ENCODE measurements around the gene MND1.
"Not testable (repeated sequence)": the region's sequence is repeated elsewhere in the genome, so short reads cannot be mapped to it uniquely, and the experiment has no call there.

The MND1 gene

DNA sequence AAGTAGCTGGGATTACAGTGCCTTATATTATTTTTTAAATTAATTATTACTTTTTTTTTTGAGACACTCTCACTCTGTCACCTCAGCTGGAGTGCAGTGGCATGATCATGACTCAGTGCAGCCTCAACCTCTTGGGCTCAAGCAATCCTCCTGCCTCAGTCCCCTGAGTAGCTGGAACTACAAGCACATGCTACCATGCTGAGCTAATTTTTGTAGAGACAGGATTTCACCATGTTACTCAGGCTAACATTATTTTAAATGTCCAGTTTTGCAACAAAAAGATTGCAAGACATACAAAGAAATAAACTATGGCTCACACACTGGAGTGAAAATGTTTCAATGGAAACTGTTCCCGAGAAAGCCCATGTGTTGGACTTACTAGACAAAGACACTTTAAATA, 59.2 kb downstream of the MND1 start:
- no peak for DNase-seq (ENCODE audit: low read depth)

DNA sequence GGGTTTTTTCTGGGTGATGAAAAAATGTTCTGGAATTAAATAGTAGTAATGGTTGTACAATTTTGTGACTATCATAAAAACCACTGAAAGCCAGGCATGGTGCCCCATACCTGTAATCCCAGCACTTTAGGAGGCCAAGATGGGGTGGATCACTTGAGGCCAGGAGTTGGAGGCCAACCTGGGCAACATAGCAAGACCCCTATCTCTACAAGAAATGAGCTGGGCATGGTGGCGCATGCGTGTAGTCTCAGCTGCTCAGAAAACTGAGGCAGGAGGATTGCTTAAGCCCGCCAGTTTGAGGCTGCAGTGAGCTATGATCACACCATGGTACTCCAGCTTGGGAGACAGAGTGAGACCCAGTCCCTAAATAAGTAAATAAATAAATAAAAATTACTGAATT, 63.4 kb downstream of the MND1 start:
- no peak for DNase-seq (ENCODE audit: low read depth)

DNA sequence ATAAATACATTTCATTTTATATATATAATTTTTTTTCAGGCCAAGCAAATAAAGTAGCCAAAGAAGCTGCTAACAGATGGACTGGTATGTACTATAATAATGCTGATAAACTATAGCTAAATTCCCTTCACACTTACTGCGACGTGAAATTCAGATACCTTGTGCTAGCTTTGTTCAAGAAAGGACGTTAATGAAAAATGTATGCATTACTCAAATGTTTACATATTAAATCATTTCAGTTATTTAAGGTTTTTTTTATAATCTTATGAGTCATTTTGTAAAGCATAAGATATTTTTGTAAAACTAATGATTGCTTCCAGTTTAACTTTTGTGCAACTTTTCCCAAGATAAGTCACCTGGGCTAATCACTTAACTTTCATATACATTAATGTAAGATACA, 64.4 kb downstream of the MND1 start:
- DNase-seq (ENCODE audit: low read depth), result no peak

DNA sequence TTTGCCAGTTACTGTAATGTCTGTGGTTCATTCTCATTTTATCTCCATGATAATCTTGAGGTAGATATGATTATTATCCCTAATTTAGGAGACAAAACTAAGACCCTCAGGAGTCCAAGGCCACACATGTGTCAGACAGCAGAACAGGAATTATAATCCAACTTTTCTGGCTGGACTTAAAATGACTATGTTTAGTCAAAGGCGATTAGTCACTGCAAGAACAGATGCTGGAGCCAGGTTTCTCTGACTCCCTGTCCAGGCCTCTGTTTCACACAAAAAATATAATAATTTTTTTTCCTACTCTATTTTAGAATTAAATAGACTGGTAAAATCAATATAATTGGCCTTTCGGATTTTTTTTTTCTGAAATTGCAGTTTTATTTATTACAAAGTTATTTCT, 64.9 kb downstream of the MND1 start:
- DNase-seq (ENCODE audit: low read depth), result no peak

DNA sequence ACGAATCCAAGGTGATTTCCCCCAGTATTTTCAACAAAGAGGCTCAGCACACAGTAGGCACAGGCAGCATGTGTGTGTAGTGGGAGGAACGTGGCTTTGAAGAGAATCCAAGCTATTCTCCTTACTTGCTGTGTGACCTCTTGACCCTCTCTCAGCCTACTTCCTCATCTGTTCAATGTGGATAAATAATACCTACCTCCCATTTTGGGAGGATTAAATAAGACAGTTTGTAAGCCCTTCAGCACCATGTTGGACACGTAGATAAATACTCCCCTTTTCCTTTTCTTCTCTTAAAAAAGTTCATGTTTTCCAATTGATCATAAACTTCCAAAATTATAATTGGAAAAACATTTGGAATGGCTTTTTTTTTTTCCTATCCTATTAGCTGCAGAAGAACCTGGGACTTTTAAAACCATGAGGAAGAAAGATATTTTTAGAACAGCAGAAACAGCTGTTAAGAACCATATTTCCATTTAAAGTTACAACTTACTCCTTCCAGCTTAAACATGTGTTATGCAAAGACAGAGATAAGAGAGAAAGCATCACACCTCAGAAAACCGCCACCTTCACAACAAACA, 65.5 kb downstream of the MND1 start:
- no peak for DNase-seq (ENCODE audit: low read depth)

DNA sequence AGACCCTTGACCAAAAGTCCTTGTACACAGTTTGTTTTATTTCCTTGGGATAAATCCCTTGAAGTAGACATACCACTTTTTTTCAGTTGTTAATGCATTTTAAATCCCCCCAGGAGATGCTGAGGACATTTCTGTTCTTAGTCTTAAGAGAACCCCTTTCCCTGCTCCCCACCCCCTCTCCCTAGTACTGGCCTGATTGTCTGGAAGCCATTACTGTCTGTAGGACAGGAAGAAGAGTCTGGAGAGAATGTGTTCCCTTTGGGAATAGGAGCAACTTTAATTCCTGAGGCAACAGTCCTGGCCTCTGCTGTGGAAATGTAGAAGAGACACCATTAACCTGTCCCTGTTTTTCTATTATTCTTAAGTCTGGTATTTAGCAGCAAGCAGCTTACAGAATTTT, 69.4 kb downstream of the MND1 start:
- no peak for DNase-seq (ENCODE audit: low read depth)

DNA sequence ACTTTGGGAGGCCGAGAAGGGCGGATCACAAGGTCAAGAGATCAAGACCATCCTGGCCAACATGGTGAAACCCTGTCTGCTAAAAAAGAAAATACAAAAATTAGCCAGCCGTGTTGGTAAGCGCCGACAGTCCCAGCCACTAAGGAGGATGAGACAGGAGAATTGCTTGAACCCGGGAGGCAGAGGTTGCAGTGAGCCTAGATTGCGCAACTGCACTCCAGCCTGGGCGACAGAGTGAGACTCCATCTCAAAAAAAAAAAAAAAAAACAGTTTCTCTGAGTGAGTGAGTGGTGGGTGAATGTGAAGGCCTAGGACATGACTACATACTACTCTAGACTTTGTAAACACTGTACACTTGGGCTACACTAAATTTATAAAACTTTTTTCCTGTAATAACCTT, 72.0 kb downstream of the MND1 start:
- not testable (repeated sequence) for DNase-seq (ENCODE audit: low read depth)

DNA sequence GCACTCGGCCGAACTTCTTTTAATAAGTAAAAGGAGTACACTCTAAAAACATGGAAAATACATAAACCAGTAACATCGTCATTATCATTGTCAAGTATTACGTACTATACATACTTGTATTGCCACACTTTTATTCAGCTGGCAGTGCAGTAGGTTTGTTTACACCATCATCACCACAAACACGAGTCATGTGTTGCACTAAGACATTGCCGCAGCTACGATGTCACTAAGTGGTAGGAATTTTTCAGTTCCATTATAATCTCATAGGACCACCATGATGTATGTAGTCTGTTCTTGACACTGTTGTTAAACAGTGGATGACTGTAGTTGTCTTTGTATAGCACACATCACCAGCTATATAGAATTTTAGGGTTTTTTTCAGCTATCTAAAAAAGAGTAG, 73.6 kb downstream of the MND1 start:
- no peak for DNase-seq (ENCODE audit: low read depth)

DNA sequence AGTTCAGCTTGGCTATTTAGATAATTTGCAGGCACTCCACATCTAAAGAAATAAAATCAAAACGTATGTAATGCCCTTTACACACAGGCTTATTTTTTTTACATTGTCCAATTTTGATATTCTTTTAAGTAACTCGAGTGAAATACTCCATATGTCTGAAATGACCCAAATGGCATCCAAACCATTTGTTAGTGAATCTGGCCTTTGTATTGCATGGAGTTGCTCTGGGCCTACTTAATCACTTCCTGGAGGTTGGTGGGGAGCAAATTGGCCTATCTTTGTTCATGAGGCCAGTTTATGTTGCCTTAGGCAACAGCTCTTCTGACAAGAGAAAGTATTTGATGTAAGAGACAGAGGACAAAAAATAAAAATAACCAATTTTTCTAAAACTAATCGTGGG, 74.1 kb downstream of the MND1 start:
- DNase-seq (ENCODE audit: low read depth), result no peak

DNA sequence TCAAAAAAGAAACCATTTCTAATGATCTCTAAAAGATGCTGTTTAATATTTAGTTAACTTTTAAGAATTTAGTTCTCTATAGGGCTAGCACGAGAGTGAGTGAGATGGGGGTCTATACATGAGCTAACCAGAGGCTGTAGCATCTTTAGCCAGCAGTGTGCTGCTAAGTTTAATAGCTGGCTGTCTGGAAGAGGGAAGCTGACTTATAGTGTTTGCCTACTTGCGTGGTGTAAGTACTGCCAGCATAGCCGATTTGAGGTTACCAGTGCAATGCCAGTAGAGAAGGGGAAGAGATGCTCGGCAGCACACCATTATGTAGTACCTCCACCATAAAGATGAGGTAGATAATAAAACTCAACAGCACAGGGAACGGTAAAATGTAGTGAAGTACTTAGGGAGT, 74.5 kb downstream of the MND1 start:
- no peak for DNase-seq (ENCODE audit: low read depth)

DNA sequence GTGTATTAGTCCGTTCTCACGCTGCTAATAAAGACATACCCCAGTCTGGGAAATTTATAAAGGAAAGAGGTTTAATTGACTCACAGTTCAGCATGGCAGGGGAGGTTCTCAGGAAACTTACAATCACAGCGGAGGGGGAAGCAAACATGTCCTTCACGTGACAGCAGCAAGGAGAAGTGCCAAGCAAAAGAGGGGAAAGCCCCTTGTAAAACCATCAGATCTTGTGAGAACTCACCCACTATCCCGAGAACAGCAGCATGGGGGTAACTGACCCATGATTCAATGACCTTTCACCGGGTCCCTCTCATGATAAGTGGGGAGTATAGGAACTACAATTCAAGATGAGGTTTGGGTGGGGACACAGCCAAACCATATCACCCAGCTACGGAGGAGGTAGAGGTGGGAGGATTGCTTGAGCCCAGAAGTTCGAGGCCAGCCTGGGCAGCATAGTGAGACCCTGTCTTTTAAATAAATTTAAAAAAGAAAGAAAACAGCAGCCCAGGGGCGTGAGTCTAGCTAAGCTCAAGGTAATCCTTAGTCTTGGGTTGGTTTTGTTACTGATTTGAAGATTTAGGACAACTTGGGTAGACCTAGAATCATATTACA, 75.3 kb downstream of the MND1 start:
- DNase-seq (ENCODE audit: low read depth), result no peak

DNA sequence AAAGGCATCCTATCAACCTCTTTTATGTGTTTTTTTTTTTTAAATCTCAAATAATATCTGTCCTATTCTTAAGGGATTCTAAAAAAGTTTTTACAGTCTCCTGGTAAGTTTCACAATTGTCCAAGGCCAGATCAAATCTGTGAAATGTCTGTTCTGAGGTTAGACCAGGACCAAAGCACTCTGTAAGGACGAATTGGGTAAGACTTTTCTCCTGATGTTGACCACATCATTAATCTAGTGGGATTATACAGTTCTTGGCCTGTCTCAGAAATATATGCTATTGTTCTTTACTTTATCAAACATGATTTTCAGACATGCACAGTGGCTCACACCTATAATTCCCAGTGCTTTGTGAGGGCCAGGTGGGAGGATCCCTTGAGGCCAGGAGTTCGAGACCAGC, 75.9 kb downstream of the MND1 start:
- no peak for DNase-seq (ENCODE audit: low read depth)

DNA sequence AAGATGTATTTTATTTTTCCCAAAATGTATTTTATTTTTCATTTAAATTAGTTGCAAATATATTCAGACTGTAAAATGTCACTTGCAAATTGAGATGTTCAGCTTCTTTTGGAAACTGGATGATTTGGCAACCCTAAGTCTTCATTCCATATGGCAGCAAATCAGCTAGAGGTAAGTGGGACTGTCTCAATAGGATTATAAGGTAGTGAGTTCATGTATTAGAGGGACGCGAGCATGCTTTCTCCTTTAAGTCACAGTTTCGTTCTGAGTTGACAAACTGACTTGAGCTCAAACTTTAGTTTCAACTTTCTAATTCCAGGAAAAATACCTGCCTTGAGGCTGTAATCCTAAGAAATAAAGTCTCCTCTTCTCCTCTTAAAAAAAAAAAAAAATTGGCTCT, 77.5 kb downstream of the MND1 start:
- DNase-seq (ENCODE audit: low read depth), result no peak

DNA sequence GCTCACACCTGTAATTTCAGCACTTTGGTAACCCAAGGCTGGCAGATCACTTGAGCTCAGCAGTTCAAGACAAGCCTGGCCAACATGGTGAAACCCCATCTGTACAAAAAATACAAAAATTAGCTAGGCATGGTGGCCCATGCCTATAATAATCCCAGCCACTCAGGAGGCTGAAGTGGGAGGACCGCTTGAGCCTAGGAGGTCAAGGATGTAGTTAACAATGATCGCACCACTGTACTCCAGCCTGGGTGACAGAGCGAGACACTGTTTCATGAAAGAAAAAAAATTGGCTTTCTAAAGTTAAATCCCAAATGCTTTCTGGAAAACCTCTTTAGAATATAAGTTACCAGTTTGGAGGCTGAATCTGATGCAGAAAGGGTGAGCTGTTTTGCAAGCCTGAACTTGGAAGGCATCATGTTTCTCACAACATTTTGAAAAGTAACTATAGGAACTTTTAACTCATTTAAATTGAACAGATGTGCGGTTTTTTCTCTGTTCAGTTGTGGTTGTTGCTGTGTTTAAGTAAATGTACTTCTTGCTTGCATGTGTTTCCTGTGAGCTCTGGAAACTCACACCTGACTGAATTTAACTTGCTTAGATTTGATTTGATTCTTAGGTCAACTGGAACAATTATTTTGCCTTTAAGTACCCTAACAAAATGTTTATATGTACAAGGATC, 81.9 kb downstream of the MND1 start:
- DNase-seq (ENCODE audit: low read depth), result no peak

DNA sequence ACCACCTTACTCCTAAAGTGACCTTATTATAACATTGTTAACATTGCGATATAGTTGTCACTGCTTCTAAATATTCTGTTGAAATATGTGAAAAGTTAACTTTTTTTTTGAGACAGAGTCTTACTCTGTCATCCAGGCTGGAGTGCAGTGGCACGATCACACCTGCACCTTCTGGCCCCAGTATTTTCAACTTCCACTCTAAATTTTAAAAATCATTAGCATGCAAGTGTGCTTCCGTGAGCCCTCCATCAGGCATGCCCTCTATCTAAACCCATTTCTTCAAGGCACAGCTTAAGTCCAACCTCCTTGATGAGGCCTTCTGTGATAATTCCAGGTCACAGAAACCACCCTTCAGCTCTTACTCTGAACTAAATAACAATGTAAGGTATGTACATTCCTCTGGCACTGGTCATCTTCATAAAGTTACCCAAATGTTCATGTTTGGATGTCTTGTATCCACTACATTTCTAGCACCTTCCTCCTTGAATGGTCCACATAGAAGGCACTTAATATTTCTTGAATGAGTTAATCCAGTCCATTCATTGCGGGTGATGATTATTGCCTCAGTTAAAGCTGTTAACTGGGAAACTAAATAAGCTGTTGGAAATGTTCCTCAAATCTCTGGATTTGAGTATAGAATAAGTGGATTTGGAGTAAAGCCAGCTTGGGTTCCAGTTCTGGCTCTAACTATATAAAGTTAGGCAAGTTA, 83.0 kb downstream of the MND1 start:
- no peak for DNase-seq (ENCODE audit: low read depth)

DNA sequence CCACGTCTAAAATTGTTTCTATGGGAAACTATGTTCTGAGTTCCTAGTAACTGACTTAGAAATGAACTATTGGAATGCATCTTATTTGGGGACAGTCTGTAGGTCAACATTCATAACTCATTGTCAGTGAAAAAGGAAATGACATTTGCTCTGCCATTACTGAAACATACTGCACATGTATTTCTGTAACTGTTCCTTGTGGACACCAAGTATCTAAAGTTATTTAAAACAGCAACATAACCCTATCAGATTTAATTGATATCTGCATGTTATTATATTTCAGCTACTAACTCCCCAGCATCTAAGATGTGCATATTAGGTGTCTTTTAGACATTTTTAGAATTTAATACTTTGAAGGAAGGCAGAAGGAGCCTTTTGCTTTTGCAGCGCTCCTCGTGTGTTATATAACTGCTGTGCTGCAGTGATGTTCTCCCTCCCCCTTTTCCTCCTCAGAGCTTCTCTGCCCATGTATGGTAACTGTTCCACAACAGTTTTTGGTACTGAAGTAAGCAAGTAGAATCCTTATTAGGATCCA, 84.5 kb downstream of the MND1 start:
- DNase-seq (ENCODE audit: low read depth), result no peak

DNA sequence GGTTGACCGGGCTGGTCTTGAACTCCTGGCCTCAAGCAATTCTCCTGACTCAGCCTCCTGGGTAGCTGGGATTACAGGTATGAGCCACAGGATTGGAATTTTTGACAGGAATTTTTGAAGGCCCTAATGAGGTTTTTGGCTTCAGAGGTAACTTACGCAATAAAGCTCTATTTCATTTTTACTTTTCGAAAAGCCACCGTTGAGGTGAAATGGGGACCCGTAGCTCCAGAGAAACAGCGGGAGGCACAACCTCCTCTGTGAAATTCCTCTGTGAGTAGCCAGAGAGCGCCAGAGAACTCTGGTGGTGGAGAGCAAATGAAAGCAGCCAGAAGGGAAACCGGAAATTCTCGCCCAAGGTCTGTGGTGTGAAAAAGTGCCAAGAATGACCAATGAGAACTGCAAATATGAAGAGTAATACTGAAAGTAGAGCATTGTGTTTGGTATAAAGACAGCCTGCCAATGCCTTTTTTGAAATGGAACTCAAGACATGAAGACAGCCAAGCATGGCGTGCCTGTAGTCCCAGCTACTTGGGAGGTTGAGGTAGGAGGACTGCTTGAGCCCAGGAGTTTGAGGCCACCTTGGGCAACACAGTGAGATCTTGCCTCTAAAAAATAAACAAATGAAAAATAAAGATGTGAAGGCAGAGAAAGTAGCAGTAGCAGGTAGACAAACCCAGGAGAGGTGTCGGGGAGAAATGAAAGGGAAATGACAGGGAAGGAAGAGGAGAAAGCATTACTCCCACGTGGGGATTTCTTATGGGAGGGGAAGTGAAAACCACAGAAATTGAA, 88.7 kb downstream of the MND1 start:
- DNase-seq (ENCODE audit: low read depth), result peak; percentile 43

DNA sequence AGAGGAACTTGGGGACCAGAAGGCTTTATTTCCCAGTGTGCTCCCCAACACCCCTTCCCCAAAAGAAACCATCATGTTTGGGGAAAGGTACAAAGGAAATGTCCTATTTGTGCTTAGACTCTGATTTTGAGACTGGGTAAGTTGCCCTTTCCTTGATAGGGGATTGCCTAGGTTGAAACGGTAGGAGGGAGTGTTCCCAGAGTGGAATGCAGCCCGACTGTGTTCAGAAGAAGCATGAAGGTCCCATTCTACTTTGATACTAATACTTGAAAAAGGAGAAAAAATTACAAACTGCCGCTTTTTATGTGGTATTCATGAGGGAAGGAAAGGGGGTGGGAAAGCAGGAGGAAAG, 89.2 kb downstream of the MND1 start:
- DNase-seq (ENCODE audit: low read depth), result no peak

DNA sequence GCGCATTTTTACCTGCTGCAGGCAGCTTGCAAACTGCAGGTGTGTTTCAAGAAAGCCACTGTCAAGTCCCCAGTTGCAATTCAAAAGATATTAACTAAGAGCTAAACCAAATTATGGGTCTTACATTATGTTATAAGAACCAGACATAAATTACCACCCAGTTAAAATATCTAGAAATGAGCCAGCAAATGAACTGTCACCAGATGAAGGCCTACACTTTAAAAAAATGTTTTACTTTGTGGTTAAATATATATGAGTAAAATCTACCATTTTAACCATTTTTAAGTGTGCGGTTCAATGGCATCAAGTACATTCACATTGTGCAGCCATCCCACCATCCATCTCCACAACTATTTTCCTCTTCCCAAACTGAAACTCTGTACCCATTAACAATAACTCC, 89.7 kb downstream of the MND1 start:
- no peak for DNase-seq (ENCODE audit: low read depth)

DNA sequence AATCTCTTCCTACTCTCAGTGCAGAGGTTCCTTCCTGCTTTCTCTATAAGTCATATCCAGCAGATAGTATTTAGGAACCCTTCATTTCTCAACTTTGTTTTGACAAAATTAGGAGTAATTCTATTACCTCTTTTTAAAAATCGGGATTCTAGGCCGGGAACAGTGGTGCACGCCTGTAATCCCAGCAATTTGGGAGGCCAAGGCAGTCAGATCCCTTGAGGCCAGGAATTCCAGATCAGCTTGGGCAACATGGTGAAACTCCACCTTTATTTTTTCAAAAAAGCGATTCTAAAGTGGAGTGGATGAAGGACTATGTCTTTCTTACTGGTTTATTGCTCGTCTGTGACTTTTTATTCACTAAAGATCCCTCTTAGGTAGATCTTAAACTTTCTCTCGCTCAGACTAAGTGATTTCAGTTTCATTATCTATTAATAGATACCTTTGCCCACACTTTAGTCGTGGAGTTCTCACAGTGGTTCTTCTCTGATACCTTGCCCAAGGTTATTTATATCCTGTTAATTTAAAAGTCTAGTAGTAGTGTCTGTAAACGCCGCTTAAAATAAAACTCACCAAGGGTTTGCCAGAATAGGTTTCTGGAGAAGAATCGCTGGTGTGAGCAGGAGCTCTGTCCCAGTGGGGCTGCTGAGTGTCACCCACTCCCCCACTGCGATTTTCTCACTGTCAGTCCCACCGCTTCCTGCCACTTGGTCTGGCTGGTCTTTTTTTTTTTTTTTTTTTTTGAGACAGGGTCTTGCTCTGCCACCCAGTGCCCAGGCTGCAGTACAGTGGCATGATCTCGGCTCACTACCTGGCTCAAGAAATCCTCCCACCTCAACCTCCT, 94.6 kb downstream of the MND1 start:
- DNase-seq (ENCODE audit: low read depth), result no peak

DNA sequence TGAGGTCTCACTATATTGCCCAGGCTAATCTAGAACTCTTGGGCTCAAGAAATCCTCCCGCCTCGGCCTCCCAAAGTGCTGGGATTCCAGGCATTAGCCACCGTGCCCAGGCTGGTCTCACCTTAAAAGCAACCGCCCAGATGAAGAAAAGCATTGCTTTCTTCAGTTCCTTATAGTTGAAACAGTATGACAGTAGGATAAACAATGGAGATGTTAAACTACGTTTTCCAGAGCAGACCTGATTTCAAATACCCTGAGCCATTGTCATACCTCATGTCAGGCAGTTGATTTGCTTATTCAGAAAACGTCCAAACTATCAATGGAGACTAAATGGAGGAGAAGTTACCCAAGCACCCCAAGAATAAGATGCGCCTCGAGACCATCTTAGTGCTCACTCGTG, 95.3 kb downstream of the MND1 start:
- DNase-seq (ENCODE audit: low read depth), result no peak
